Stimulated activated CD8-positive, alpha-beta memory T cell treated with anti-CD3 and anti-CD28 coated beads, Interleukin-7, amount 100 ng/mL, for 1 hour (primary cell): ENCODE data around the gene USP1.

ENCODE experiments used
- DNase-seq, 2 donors: peaks; one replicate each; pipeline ENCODE4 v3.0.0-alpha.2; 2020; ENCODE audit warnings: low read depth in 2 of 2

The USP1 gene, protein sequence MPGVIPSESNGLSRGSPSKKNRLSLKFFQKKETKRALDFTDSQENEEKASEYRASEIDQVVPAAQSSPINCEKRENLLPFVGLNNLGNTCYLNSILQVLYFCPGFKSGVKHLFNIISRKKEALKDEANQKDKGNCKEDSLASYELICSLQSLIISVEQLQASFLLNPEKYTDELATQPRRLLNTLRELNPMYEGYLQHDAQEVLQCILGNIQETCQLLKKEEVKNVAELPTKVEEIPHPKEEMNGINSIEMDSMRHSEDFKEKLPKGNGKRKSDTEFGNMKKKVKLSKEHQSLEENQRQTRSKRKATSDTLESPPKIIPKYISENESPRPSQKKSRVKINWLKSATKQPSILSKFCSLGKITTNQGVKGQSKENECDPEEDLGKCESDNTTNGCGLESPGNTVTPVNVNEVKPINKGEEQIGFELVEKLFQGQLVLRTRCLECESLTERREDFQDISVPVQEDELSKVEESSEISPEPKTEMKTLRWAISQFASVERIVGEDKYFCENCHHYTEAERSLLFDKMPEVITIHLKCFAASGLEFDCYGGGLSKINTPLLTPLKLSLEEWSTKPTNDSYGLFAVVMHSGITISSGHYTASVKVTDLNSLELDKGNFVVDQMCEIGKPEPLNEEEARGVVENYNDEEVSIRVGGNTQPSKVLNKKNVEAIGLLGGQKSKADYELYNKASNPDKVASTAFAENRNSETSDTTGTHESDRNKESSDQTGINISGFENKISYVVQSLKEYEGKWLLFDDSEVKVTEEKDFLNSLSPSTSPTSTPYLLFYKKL

DNA sequence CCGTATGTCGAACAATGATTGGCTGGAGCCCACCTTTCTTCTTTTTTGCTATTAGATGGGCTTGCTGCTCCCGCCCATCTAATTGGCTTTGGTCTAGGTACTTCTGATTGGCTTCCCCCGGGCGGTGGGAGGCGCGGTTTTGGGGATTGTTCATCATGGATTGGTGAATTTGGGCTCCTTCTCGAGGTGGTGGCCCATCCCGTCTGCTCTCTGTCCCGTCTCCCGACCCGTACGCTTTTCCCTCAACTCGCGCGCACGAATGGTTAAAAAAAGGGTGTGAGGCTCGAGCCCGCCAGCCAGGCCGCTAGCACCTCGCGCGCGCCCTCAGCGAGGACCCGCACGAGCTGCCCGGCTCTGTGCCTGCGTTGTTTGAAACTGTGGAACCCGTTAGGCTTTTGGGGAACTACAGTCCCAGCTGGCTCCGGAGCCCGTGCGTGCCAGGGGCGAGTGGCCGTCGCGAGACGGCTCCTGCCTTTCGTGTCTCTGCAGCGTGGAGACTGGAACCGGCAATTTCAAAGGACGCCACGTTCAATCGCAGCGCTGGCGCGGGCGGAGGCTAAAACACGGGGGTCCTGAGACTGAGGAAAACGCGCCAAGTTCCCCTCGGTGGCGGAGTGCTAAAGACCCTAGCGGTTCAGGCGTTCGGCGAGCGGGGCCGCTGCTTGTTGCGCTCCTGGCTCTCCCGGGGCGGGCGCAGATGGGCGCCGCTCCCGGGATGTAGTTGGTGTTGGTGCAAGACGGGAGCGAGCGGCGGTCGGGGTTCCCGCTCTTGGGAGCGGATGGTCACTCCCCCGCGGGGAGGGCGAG is at the start of gene USP1:
TSS of gene USP1 (plus strand) at position 584 of the 807 bp plus-strand sequence. CDS start 2,819 bp downstream, outside the sequence.
- peak; percentile 92 for DNase-seq

GRCh38 chr1:62389531-62389930 is 47.3 kb upstream of the USP1 start:
- no peak for DNase-seq

DNA sequence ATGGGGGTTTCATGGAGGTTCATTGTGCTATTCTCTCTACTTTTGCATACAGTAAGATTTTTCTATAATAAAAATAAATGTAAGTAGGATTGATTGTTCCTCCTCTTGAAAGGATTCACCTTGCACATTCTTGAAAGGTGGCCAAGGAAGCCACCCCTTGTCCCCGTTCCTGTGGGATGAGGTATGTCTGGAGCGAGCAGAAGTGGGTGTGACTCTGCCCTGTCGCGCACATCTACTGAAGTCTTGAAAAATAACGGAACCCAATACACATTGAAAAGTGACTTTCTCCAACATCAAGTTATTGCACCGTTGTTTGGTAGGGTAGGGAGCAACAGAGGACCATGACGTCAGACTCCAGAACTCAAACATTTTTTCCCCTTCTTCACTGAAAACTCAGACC is 46.8 kb upstream of the USP1 start:
- DNase-seq: no peak

DNA sequence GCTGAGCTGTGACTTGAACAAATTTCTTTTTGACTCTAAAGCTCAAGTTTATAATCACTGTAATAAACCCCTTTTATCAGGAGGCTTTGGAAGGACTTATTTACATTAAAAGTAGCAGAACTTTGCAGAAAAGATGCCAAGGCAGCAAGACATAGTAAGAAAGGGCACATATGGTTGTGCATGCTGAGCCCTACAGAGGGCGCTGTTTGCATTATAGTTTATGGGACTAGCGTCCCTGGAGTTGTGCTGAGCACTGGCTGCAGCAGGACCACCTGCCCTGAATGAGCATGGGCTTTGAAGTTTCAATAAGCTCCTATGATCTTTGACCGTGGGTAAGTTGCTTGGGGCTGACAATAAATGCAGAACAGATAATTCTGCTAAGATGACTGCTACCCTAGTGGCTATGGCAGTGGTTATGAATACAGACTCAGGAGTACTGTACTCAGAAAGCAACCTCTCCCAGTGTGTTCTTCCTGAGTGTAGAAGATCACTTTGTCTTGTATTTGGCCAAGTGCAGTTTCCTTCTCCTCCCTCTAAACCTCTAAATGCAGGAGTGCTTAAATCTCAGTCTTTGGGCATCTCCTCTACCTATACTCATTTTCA is 45.4 kb upstream of the USP1 start:
- no peak for DNase-seq

- DNase-seq: no peak
These were observed 43.9 kb upstream of the USP1 start for GRCh38 chr1:62392951-62393350.

DNA sequence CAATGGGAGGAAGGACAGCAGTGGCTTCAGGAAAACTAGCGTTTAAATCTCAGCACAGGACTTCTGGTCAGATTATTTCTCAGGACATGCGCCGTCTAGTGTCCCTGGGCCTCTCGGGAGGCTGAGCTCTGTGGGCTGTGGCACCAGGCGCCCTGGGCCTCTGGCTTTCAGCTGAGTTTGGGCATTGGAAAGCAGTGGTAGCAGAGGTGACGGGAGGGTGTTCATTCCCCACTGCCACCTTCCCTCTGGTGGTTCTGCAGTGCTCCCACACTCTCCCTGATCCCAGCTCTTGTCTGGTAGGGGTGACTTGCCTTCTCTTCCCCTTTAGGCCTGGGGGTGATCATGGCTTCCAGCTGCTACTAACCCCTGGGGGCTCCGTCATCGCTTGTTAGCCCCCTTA is 42.2 kb upstream of the USP1 start:
- no peak for DNase-seq

- no peak for DNase-seq
These were observed 41.6 kb upstream of the USP1 start for GRCh38 chr1:62395291-62395690.

- no peak for DNase-seq
These were observed 40.0 kb upstream of the USP1 start for GRCh38 chr1:62396871-62397270.

DNA sequence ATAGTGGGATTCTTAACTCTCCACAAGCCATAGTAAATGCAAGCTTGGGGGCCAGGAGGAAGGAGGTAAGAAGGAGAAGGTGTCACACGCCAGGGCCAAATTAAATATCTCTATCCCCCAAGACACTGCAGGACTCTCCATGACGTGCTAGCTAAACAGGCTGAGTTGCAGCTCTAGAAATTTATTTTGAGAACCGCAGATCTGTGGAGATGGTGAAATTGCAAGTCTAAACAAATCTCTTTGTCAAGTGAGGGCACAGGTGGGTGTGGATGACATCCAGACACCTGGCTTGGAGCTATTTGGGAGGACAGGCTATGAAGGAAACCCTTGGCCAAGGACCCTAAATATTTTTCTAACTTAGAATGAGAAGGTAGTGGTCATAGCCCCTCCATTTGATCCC is 39.5 kb upstream of the USP1 start:
- DNase-seq: no peak

- no peak for DNase-seq
These were observed 38.5 kb upstream of the USP1 start for GRCh38 chr1:62398377-62398776.

DNA sequence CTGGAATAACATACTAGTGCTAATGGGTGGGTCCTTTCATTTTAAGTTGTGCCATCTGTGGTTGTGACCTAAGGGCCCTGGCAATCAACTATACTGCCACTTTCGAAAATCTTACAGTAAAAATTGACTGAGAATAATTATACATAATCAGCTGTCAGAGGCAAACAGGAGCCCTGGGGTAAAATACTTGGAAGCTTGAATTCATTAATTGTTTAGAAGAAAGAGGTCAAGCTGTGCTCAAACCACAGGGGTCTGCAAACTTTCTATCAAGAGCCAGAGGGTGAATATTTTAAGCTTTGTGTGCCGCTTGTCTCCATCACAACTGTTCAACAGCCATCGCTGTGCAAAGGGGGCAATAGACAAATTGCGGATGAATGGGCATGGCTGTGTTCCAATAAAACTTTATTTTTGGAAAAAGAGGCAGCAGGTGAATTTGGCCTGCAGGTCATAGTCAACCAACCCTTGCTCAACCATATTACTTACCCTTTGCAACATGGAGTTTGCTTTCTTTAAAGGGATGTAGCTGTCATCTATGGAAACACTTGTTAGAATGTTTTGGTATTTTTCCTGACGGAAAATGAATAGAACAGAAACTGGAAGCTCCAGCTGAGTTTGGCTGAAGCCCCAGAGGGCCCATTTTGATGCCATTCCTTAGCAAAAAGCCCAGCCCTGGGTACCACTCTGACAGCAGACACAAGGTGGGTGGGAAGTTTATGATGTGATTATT is 35.7 kb upstream of the USP1 start:
- DNase-seq: no peak

DNA sequence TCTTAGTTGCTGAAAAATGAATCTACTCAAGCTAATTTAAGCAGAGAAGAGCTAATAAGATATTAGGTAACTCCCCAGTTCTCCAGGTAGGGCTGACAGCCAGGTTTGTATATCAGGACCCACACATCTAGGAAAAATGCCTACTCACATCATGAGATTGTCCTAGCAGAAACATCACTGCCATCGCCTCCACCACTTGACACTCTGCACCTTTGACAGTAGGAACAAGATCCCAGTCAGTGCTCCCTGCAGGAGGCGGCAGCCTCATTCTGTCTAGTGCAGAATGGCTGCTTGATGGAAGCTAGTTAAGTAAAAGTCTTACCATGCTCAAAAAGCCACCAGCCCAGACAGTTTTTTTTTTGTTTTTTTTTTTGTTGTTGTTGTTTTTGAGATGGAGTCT is 31.6 kb upstream of the USP1 start:
- no peak for DNase-seq

DNA sequence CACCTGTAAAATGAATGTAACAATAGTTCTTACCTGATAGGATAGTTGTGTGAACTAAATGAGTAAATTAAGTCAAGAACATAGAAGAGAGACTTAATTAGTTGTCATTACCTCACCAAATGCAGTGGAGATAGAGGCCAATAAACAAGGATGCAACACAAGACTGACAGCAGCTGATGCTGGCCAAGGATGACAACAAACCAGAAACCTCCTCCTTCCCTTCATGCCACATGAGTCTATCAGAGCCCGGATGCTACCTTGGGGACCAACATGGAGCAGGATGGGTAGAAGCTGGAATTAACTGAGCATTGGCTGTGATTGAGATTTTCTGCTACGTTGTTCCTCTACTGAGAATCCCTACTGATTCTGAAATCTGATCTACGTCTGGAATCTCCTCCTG is 30.3 kb upstream of the USP1 start:
- DNase-seq: no peak

- DNase-seq: no peak
These were observed 29.3 kb upstream of the USP1 start for GRCh38 chr1:62407398-62408009.

DNA sequence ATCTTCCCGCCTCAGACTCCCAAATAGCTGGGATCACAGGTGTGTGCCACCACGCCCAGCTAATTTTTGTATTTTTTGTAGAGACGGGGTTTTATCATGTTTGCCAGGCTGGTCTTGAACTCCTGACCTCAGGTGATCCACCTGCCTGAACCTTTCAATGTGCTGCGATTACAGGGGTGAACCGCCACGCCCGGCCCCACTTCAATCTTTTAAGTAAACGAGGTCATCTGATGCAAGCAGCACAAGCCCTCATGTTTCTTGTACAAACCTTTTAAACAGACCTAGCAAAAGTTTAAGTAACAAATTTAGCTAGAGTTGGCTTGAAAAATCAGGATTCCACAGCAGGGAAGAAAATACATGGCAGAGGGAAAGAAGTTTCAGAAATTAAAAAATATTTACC is 21.2 kb upstream of the USP1 start:
- no peak for DNase-seq

DNA sequence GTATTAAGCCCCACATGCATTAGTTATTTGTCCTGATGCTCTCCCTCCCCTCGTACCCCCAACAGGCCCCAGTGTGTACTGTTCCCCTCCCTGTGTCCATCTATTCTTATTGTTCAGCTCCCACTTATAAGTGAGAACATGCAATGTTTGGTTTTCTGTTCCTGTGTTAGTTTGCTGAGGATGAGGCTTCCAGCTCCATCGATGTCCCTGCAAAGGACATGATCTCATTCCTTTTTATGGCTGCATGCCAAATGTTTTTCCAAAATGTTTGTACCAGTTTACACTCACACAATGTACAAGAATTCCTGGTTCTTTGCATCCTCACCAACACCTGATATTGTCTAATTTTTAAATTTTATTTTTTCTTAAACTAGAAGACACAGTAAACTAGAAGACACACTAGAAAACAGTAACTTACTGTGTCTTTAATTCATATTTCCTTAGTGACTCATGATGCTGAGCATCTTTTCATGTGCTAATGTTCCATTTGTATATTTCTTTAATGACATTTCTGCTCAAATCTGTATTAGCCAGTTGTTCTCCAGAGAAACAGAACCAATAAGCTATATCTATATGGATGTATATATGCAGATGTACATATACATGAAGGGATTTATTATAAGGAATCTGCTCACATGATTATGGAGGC is 19.4 kb upstream of the USP1 start:
- no peak for DNase-seq

- DNase-seq: no peak
These were observed 16.6 kb upstream of the USP1 start for GRCh38 chr1:62420214-62420613.

DNA sequence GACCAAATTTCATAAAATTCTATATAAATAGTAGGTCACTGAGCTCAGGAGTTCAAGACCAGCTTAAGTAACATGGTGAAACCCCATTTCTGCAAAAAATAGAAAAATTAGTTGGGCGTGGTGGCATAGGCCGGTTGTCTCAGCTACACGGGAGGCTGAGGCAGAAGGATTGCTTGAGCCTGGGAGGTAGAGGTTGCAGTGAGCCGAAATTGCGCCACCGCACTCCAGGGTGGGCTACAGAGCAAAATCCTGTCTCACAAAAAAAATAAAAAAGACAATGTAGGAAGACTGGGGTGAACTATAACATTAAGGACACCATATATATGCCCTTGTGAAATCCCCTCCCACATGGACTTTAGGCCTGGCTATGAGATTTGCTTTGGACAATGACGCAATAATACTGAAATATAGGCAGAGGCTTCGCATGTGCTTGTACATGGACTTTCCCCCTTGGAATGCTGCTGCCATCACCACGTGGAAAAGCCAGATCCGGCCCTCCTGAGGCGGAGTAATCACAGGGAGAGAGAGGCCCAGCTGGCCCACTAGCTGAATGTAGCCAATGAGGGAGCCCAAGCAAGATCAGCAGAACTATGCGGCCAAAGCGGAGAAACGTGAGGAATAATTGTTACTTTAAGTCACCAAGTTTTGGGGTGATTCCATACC is 13.1 kb upstream of the USP1 start:
- DNase-seq: no peak

DNA sequence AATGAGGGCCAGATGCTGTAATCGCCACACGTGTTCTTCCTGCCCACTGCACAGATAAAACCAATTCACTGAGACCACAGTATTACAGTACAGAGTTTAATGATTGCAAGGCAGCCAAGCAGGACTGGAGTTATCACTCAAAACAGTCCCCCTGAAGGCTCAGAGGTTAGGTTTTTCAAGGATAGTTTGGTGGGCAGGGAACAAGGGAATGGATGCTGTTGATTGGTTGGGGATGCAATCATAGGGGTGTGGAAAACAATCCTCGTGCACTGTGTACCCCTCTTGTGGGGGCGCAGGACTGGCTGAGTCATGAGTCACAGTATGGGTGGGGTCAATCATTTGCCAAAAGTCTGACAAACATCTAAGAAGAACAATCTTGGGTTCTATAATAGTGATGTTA is 12.4 kb upstream of the USP1 start:
- DNase-seq: no peak

DNA sequence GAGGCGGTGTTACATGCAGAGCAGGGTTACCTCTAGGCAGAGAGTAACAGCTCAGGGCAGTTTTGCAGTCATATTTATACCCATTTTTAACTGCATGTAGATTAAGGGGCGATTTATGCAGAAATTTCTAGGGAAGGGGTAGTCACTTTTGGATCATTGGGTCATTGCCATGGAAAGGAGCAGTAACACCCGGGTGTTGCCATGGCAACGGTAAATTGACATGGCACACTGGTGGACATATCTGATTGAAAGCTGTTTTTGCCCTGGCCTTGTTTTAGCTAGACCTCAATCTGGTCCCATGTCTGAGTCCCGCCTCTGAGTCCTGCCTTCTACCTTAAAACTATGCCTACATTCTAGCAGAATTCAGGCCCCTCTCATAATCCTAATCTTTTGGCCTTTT is 11.8 kb upstream of the USP1 start:
- DNase-seq: no peak
